ENCODE measurements around the gene RAP1GAP2. TPM values are rescaled to one million over a fixed set of nuclear protein-coding genes. Genes with fewer than 3 reads are reported as not detected.

RAP1GAP2 gene
- total RNA-seq, 4 donors from 2014 or later: 7.4 to 13.1 (median 10.7) TPM

DNA sequence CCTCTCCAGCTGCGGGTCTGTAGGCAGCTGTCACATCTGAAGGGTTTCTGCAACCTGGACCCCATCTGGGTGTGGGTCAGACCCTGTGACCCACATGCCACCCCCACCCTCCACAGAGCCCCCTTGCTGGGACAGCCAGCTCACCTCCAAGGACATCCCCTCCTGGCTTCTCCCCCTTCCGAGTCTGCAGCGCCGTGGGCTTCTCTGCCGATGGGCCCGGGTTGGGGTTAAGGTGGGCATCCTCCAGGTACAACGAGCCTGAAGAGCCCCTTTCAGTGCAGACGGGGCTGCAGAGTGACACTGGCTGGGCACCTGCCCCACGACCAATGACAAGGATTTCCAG lies 238.3 kb downstream of the RAP1GAP2 start:
- no peaks in the 10 kb centered on the region for H3K9me3 ChIP-seq
- TF ChIP-seq, protein P1, sequence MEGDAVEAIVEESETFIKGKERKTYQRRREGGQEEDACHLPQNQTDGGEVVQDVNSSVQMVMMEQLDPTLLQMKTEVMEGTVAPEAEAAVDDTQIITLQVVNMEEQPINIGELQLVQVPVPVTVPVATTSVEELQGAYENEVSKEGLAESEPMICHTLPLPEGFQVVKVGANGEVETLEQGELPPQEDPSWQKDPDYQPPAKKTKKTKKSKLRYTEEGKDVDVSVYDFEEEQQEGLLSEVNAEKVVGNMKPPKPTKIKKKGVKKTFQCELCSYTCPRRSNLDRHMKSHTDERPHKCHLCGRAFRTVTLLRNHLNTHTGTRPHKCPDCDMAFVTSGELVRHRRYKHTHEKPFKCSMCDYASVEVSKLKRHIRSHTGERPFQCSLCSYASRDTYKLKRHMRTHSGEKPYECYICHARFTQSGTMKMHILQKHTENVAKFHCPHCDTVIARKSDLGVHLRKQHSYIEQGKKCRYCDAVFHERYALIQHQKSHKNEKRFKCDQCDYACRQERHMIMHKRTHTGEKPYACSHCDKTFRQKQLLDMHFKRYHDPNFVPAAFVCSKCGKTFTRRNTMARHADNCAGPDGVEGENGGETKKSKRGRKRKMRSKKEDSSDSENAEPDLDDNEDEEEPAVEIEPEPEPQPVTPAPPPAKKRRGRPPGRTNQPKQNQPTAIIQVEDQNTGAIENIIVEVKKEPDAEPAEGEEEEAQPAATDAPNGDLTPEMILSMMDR (IDR thresholded peaks at IDR 0.05): no peak
- no peak for TF ChIP-seq POLR2AphosphoS5 (IDR thresholded peaks at IDR 0.05)
- no peak for TF ChIP-seq POLR2A (IDR thresholded peaks at IDR 0.05; ENCODE audit: low read depth)
- no peak for TF ChIP-seq EP300 (IDR thresholded peaks at IDR 0.05)
- intact Hi-C loops (cut with DNase I): no loop called here
- peaks cover 0 to 4% (median 0%) of the 10 kb centered on the region in 4 donors for H3K4me1 ChIP-seq
- no peak overlapping the region for H3K27ac ChIP-seq (replicated peaks in 1 of 4)
- no peak overlapping the region for H3K4me3 ChIP-seq
- 78% methylated on average over 8 of the region's 9 CpGs for WGBS
- no peak for DNase-seq (ENCODE audit: extremely low spot score)
- H3K27me3 ChIP-seq: peaks cover 0 to 8% (median 0%) of the 10 kb centered on the region in 4 donors
- H3K36me3 ChIP-seq: peaks cover 0 to 23% (median 6%) of the 10 kb centered on the region in 4 donors

DNA sequence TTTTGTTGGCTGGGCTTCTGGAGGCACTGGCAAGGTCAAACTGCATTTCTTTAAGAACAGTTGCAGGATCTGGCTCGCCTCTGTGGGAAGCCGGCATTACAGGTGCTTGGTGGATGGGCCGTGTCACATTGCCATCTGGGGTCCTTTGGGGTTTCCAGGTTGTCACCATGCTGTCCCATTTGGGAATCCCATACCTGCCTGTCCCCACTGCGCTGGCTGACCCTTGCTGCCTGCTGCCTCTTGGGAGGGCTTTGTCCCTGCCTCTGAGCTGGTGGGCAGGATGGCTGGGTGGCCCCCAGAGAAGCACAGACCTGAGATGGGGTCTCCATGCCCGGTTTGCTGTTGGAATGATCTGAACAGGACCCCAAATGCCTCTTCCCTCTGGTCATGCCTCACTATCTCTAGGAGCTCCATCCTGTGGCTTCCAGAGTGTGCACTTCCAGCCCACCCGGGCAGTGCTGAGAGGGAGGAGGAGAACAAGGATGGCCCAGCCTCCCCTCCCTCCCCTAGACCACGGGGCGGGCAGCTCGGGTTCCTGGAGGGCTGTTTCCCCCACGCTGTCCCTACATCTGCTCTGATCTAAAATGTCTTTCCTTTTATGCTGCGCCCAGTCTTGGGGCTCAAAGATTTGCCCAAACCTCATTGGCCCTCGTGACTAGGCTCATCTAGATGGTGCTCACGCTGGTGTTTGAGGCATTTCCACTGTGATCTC lies 239.2 kb downstream of the RAP1GAP2 start:
- TF ChIP-seq POLR2A (IDR thresholded peaks at IDR 0.05; ENCODE audit: low read depth) (no peak), EP300 (IDR thresholded peaks at IDR 0.05) (no peak), POLR2AphosphoS5 (IDR thresholded peaks at IDR 0.05) (no peak)
- TF ChIP-seq, protein P1 (IDR thresholded peaks at IDR 0.05): no peak
- Histone ChIP-seq H3K4me3 (no peak overlapping the region), H3K4me1 (no peaks in the 10 kb centered on the region), H3K27ac (replicated peaks in 1 of 4) (no peak overlapping the region), H3K9me3 (no peaks in the 10 kb centered on the region), H3K36me3 (peaks cover 0 to 21% (median 6%) of the 10 kb centered on the region in 4 donors), H3K27me3 (peaks cover 0 to 8% (median 0%) of the 10 kb centered on the region in 4 donors)
- DNase-seq (ENCODE audit: extremely low spot score): no peak
- intact Hi-C loops (cut with DNase I): no loop called here
- 72% methylated on average over 13 of the region's 13 CpGs for WGBS

DNA sequence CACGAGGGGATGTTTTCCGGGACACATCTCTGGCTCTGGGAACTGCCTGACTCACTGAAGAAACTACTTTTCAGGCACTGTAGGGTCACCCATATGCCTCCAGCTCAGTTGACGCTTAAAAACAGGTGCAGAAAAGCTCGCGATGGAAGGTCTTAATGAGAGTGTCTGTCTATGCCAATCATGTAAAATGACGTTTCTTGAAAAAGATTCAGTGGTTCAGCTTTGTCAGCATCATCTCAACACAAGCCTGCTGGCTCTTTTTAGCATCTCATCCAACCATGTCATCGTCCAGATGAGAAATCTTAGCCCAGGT lies 239.7 kb downstream of the RAP1GAP2 start:
- Histone ChIP-seq H3K9me3 (no peaks in the 10 kb centered on the region), H3K4me3 (no peak overlapping the region), H3K36me3 (peaks cover 0 to 16% (median 4%) of the 10 kb centered on the region in 4 donors), H3K27ac (replicated peaks in 1 of 4) (no peak overlapping the region), H3K4me1 (no peaks in the 10 kb centered on the region), H3K27me3 (peaks cover 0 to 13% (median 0%) of the 10 kb centered on the region in 4 donors)
- TF ChIP-seq EP300 (IDR thresholded peaks at IDR 0.05) (no peak), POLR2AphosphoS5 (IDR thresholded peaks at IDR 0.05) (no peak), POLR2A (IDR thresholded peaks at IDR 0.05; ENCODE audit: low read depth) (no peak)
- TF ChIP-seq, protein P1 (IDR thresholded peaks at IDR 0.05): no peak
- WGBS: 92% methylated on average over 7 of the region's 7 CpGs
- DNase-seq (ENCODE audit: extremely low spot score): no peak
- intact Hi-C loops (cut with DNase I): no loop called here

DNA sequence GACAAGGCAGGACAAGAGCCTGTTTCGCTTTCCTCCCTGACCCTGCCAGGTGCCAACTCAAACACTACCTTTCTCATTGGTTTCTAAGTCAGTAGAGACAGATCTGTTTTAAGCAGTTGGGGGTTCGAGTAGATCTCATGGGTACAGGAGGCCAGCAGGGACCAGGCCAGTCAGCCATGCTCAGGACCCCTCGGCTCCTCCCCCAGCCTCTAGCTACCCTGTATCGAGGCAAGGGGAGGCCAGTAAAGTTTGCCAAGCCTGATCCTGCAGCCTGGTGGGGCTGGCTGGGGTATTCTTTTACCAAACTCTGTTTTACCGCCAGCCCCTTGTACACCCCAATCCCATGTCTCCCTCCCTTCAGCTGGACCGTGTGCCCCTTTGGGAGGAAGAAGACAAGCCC lies 240.6 kb downstream of the RAP1GAP2 start:
- TF ChIP-seq POLR2AphosphoS5 (IDR thresholded peaks at IDR 0.05) (no peak), POLR2A (IDR thresholded peaks at IDR 0.05; ENCODE audit: low read depth) (no peak), EP300 (IDR thresholded peaks at IDR 0.05) (no peak)
- TF ChIP-seq, protein P1 (IDR thresholded peaks at IDR 0.05): no peak

More for the DNA sequence above, 240.6 kb downstream of the RAP1GAP2 start:
- no peaks in the 10 kb centered on the region for H3K4me1 ChIP-seq
- no peak for DNase-seq (ENCODE audit: extremely low spot score)
- H3K36me3 ChIP-seq: peaks cover 0 to 11% (median 3%) of the 10 kb centered on the region in 4 donors
- H3K9me3 ChIP-seq: no peaks in the 10 kb centered on the region
- intact Hi-C loops (cut with DNase I): no loop called here
- H3K27me3 ChIP-seq: peaks cover 0 to 22% (median 0%) of the 10 kb centered on the region in 4 donors
- no peak overlapping the region for H3K4me3 ChIP-seq
- no peak overlapping the region for H3K27ac ChIP-seq (replicated peaks in 1 of 4)
- 83% methylated on average over 5 of the region's 6 CpGs for WGBS

Measured in esophagus muscularis mucosa (tissue), 4 donors.